ENCODE measurements around the gene ABCA9. TPM values are rescaled to one million over a fixed set of nuclear protein-coding genes. Genes with fewer than 3 reads are reported as not detected.
"Not testable (repeated sequence)": the region's sequence is repeated elsewhere in the genome, so short reads cannot be mapped to it uniquely, and the experiment has no call there.

The ABCA9 gene
- total RNA-seq, 1 experiment from 2014 or later: not detected

DNA sequence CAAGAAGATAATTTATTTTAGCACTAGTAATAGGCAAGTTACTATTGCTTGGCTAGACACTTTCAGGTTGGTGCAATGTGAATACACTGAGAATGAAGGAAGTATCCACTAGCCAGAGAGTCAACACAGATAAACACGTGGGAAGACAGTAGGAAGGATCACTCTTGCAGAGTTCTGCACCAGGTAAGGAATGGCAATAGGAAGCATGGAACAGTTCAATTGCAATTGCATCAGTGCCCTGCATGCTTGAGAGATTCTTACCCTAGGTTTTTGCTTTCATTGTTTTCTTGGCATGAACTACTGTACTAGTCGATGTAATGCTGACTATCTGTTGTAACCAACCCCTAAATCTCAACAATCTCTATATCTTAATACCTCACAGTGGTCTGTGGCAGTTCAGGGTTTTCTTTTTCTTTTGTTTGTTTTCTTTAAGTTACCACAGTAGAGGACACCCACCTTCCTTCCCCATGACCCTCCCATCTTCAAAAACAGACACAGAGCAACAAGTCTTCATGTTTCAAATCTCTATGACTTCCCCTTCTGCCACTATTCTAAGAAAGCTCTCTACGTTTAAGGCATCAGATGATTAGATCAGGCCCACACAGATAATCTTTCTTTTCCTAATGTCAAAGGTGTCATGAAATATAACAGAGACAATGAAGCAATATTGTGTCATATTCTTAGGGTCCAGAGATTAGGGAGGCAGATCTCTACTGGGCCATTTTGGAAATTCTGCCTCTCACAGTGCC lies 87.5 kb downstream of the ABCA9 start:
- DNase-seq (ENCODE audit: low read depth in 1 of 2, low spot score in 2 of 2): no peak
- Histone ChIP-seq H3K27me3 (replicated peaks) (no peaks in the 10 kb centered on the region), H3K9me3 (replicated peaks) (no peaks in the 10 kb centered on the region), H3K4me1 (replicated peaks) (no peaks in the 10 kb centered on the region), H3K27ac (no peak overlapping the region), H3K36me3 (no peaks in the 10 kb centered on the region), H3K4me3 (no peak overlapping the region)

GRCh38 chr17:68972119-68972704 lies 88.5 kb downstream of the ABCA9 start:
- DNase-seq (ENCODE audit: low read depth in 1 of 2, low spot score in 2 of 2): peak in 1 of 2 experiments; percentile 39

DNA sequence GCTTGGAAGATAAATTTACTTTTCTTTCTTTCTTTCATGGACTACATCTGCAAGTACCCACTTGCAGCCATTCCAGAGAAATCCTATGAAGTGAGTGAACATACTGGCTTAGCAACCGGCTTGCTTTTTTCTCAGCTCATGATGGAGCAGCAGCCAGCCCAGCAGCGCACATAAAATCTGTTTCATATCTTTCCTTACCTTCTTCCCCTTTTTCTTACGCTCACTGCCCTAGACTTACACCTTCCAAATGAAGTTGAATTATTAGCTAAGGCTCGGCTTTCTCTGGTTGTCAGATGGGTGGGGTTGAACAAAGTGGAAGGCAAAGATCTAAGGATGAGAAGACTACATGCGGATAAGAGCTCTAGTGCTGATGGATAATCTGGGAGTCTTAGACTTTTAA lies 91.6 kb downstream of the ABCA9 start:
- DNase-seq (ENCODE audit: low read depth in 1 of 2, low spot score in 2 of 2): no peak
- H3K27ac ChIP-seq: no peak overlapping the region
- no peaks in the 10 kb centered on the region for H3K36me3 ChIP-seq
- no peaks in the 10 kb centered on the region for H3K9me3 ChIP-seq (replicated peaks)
- no peaks in the 10 kb centered on the region for H3K27me3 ChIP-seq (replicated peaks)
- H3K4me1 ChIP-seq (replicated peaks): no peaks in the 10 kb centered on the region
- H3K4me3 ChIP-seq: no peak overlapping the region

More at GRCh38 chr17:68972119-68972704, 88.5 kb downstream of the ABCA9 start:
- no peaks in the 10 kb centered on the region for H3K36me3 ChIP-seq
- H3K27me3 ChIP-seq (replicated peaks): no peaks in the 10 kb centered on the region
- no peaks in the 10 kb centered on the region for H3K4me1 ChIP-seq (replicated peaks)
- H3K4me3 ChIP-seq: no peak overlapping the region
- H3K27ac ChIP-seq: no peak overlapping the region
- no peaks in the 10 kb centered on the region for H3K9me3 ChIP-seq (replicated peaks)

DNA sequence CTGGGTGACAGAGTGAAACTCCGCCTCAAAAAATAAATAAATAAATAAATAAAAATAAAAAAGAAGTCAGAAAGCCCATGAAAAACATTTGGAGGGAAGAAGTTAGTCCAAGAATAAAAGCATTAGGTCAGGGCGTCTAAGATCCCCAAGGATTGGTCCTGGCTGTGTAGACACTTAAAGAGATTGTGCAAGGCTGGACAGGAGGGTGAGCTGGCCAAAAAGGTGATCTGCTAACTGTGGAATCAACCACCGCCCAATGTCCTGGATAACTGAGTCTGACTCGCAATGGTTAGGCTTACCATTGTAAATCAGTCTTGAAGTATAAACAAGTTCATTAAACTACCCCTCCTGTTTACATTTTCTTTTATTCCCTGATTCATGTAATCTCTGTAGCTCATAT lies 96.8 kb downstream of the ABCA9 start:
- Histone ChIP-seq H3K4me1 (replicated peaks) (no peaks in the 10 kb centered on the region), H3K27me3 (replicated peaks) (no peaks in the 10 kb centered on the region), H3K9me3 (replicated peaks) (no peaks in the 10 kb centered on the region), H3K4me3 (no peak overlapping the region), H3K27ac (no peak overlapping the region), H3K36me3 (no peaks in the 10 kb centered on the region)
- DNase-seq (ENCODE audit: low read depth in 1 of 2, low spot score in 2 of 2): no peak

DNA sequence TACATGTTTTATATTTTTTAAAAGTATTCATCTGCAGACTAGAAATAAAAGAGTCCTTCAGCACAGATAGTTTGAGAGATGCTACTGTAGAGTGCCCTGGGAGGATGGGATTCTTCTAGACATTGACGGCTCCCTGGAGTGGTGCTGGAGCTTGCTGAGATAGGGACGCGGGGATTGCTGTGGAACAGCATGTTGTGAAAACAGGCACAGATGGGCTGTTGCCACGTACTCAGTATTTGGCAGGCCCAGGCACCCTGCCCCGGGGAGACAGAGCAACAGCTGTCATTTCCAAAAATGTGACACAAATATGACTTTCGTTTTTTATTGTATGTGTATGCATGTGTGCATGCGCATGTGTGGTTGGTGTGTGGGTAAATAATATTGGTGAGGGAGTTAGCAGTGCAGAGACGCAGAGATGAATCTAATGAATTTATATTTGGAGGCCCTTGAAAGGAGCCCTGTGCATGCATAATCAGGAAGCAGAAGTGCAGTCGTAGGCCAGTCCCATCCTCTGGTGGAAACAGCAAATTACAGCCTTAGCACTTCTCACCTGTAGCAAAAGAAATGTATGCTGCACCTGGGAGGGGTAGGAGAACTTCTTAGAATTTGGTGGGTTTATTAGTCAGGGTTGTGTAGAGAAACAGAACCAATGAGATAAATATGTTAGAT lies 99.4 kb downstream of the ABCA9 start:
- Histone ChIP-seq H3K27me3 (replicated peaks) (no peaks in the 10 kb centered on the region), H3K27ac (no peak overlapping the region), H3K36me3 (no peaks in the 10 kb centered on the region), H3K4me3 (no peak overlapping the region), H3K4me1 (replicated peaks) (no peaks in the 10 kb centered on the region), H3K9me3 (replicated peaks) (no peaks in the 10 kb centered on the region)
- DNase-seq (ENCODE audit: low read depth in 1 of 2, low spot score in 2 of 2): no peak

DNA sequence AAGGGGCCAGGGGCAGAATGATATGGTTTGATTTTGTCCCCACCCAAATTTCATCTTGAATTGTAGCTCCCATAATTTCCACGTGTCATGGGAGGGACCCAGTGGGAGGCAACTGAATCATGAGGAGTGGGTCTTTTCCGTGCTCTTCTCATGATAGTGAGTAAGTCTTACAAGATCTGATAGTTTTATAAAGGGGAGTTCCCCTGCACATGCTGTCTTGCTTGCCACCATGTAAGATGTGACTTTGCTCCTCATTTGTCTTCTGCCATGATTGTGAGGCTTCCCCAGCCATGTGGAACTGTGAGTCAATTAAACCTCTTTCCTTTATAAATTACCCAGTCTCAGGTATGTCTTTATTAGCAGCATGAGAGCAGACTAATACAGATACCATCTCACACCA lies 101.6 kb downstream of the ABCA9 start:
- H3K36me3 ChIP-seq; H3K4me3 ChIP-seq; H3K27ac ChIP-seq; DNase-seq (ENCODE audit: low read depth in 1 of 2, low spot score in 2 of 2); H3K9me3 ChIP-seq (replicated peaks); H3K4me1 ChIP-seq (replicated peaks); H3K27me3 ChIP-seq (replicated peaks): not testable (repeated sequence)

GRCh38 chr17:68957944-68958343 lies 102.8 kb downstream of the ABCA9 start:
- no peak overlapping the region for H3K27ac ChIP-seq
- H3K9me3 ChIP-seq (replicated peaks): no peaks in the 10 kb centered on the region
- no peak for DNase-seq (ENCODE audit: low read depth in 1 of 2, low spot score in 2 of 2)
- peaks cover 9% of the 10 kb centered on the region for H3K4me1 ChIP-seq (replicated peaks)
- no peak overlapping the region for H3K4me3 ChIP-seq
- no peaks in the 10 kb centered on the region for H3K27me3 ChIP-seq (replicated peaks)
- H3K36me3 ChIP-seq: no peaks in the 10 kb centered on the region

DNA sequence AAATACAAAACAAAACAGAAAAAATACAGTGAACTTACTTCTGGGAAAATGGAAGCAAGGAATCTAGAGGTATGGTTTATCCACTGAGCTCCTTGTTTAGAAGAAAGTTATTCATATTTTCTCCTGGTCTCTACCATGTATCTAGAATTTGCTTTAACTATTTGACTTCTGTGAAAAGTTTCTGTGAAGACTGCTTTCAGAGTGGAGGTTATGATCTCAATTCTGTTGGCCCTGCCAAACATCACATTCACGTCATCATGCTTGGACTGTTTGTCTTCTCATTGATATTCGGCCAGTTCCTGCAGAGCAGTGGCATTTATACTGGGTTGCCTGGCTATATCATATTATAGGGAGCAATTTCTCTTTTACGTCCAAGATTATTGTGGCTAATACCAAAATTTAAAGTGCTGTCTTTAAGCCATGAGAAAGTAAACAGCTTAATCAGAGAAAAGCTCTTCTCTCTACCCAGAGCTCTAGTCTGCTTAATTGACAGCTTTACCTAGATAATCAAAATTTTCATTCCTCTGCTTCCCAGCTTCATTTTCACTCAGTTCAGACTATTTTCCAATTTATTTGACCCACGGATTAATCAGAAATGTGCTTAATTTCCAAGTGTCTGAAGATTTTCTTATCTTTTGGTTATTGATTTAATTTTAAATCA lies 105.4 kb downstream of the ABCA9 start, which contains the start of gene ABCA8:
Gene ABCA8, minus strand, starts transcription at position 212 of the 661 bp plus-strand sequence. CDS start 13,358 bp downstream, outside the sequence.
- H3K4me1 ChIP-seq (replicated peaks): peaks cover 9% of the 10 kb centered on the region
- H3K27ac ChIP-seq: peak within 1 kb of the TSS; percentile 41
- peak in 1 of 2 experiments; percentile 30 for DNase-seq (ENCODE audit: low read depth in 1 of 2, low spot score in 2 of 2)
- no peak within 1 kb of the TSS for H3K4me3 ChIP-seq
- no peaks in the 10 kb centered on the region for H3K27me3 ChIP-seq (replicated peaks)
- no peaks in the 10 kb centered on the region for H3K36me3 ChIP-seq
- H3K9me3 ChIP-seq (replicated peaks): no peaks in the 10 kb centered on the region

- Histone ChIP-seq H3K9me3 (replicated peaks) (no peaks in the 10 kb centered on the region), H3K4me3 (no peak overlapping the region), H3K27ac (peak overlapping the region; percentile 41), H3K36me3 (no peaks in the 10 kb centered on the region), H3K4me1 (replicated peaks) (peaks cover 9% of the 10 kb centered on the region), H3K27me3 (replicated peaks) (no peaks in the 10 kb centered on the region)
- peak in 1 of 2 experiments; percentile 49 for DNase-seq (ENCODE audit: low read depth in 1 of 2, low spot score in 2 of 2)
Measured at GRCh38 chr17:68954146-68954896, 106.4 kb downstream of the ABCA9 start.

DNA sequence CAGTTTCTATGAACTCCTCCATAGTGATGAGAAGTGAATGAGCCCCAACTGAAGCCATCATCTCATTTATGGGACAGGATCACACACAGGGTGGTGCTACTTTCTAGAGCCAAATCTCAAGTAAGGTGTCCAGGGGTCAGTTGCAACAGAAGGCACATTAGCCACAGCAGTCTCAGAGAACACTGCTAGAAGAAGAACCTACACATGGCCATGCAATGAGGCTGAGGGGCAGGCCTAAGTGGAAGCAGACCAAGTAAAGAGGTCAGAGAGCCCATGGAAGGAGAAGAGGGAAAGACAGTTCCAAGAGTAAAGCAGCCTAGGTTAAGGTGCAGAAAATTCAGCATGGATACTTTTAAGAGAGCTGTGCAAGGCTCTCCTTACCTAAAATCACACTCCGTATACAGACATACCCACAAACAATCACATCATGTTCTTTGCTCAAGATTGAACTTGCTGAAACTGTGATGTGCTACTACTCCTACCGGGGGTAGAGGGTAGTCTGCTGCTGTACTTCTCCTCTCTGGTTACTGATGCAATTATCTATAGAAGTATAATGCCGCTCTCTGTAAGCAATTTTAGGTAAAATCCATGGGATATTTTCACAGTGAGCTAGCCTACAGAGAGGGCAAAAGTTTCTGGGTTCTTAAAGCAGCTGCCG lies 107.3 kb downstream of the ABCA9 start:
- H3K36me3 ChIP-seq: no peaks in the 10 kb centered on the region
- no peaks in the 10 kb centered on the region for H3K27me3 ChIP-seq (replicated peaks)
- H3K9me3 ChIP-seq (replicated peaks): no peaks in the 10 kb centered on the region
- no peak overlapping the region for H3K27ac ChIP-seq
- no peak for DNase-seq (ENCODE audit: low read depth in 1 of 2, low spot score in 2 of 2)
- H3K4me1 ChIP-seq (replicated peaks): peaks cover 9% of the 10 kb centered on the region
- H3K4me3 ChIP-seq: no peak overlapping the region

DNA sequence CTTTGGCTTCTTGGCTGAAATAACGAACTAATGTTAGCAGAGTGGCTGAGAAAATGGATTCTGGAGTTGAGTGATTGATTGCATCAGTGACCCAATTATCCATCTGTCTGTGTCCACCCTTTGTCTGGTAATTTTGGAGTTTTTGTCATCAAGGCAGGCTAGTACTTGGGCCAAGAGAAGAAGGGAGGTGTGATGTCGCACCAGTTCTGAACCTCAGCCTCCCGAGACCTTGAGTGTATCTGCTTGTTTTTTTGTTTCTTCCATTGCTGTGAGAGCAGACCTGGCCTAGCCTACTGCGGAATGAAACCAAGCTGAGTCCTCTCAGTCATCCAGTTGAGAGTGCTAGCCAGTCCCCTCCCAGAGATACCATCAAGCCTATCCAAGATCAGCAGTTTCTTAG lies 110.0 kb downstream of the ABCA9 start:
- H3K4me1 ChIP-seq (replicated peaks): peaks cover 9% of the 10 kb centered on the region
- no peaks in the 10 kb centered on the region for H3K9me3 ChIP-seq (replicated peaks)
- H3K27me3 ChIP-seq (replicated peaks): no peaks in the 10 kb centered on the region
- DNase-seq (ENCODE audit: low read depth in 1 of 2, low spot score in 2 of 2): no peak
- no peaks in the 10 kb centered on the region for H3K36me3 ChIP-seq
- H3K4me3 ChIP-seq: no peak overlapping the region
- H3K27ac ChIP-seq: no peak overlapping the region

DNA sequence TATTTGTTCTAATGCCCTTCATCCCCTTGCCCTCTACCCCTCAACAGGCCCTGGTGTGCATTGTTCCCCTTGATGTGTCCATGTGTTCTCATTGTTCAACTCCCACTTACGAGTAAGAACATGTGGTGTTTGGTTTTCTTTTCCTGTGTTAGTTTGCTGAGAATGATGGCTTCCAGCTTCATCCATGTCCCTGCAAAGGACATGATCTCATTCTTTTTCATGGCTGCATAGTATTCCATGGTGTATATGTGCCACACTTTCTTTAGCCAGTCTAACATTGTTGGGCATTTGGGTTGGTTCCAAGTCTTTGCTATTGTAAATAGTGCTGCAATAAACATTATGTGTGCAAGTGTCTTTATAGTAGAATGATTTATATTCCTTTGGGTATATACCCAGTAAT lies 112.9 kb downstream of the ABCA9 start:
- not testable (repeated sequence) for DNase-seq (ENCODE audit: low read depth in 1 of 2, low spot score in 2 of 2); H3K9me3 ChIP-seq (replicated peaks); H3K4me1 ChIP-seq (replicated peaks); H3K27ac ChIP-seq; H3K36me3 ChIP-seq; H3K4me3 ChIP-seq; H3K27me3 ChIP-seq (replicated peaks)
